B cell (primary cell): Measurements from ENCODE around the gene SSU72. TPM values are rescaled to one million over a fixed set of nuclear protein-coding genes. Genes with fewer than 3 reads are reported as not detected.
"Not testable (repeated sequence)": the region's sequence is repeated elsewhere in the genome, so short reads cannot be mapped to it uniquely, and the experiment has no call there.

Experiments used
- ATAC-seq: fragments of 200-7000 bp; cut with Tn5 transposase; one replicate; pipeline ENCODE4 v1.10.0; 2021; ENCODE audit warnings: low read depth, mild to moderate bottlenecking, moderate number of reproducible peaks, moderate library complexity
- CTCF ChIA-PET: fragments of 350-600 bp; sonication (Branson Sonifier 250); formaldehyde crosslinking; loops from one replicate; lab custom pipeline; 2021; ENCODE audit warnings: antibody characterized with exemption, inconsistent platforms; lab: Charles Lee
- POLR2A ChIA-PET: fragments of 350-600 bp; sonication (Branson Sonifier 250); formaldehyde crosslinking; loops from one replicate; lab custom pipeline; 2021; ENCODE audit warnings: antibody characterized with exemption; lab: Charles Lee
- DNase-seq: peaks from one replicate; pipeline ENCODE4 v3.0.0; 2013
- H2AFZ ChIP-seq: 2 replicates; pipeline ENCODE4 v1.6.1; 2012; ENCODE audit warnings: mild to moderate bottlenecking, low read depth, low read length; ENCODE audit not compliant: insufficient read depth, poor library complexity, severe bottlenecking
- H3K27ac ChIP-seq, 2 donors: 1 replicate in 1 of 2; 2 replicates in 1 of 2; pipeline ENCODE4 v1.5.1; 2012 to 2013; ENCODE audit warnings: low read length in 2 of 2, mild to moderate bottlenecking in 2 of 2, moderate library complexity in 1 of 2
- H3K27me3 ChIP-seq, 4 experiments: fragments of 200-600 bp in 1 of 4; sonication (generic) in 1 of 4; replicated peaks in 1 of 4; 1 replicate in 2 of 4; 2 replicates in 2 of 4; pipeline versions ENCODE4 v1.6.1 to v1.7.0; 2013 to 2016; ENCODE audit warnings: low read length in 3 of 4, mild to moderate bottlenecking in 2 of 4, mixed read lengths in 1 of 4, moderate library complexity in 1 of 4; ENCODE audit not compliant: insufficient read depth in 4 of 4, control insufficient read depth in 3 of 4; ENCODE audit errors: control extremely low read depth in 1 of 4
- H3K36me3 ChIP-seq, 2 experiments: replicated peaks in 1 of 2; 1 replicate in 1 of 2; 2 replicates in 1 of 2; pipeline versions ENCODE4 v1.6.1 to v1.7.1; 2013; ENCODE audit warnings: low read length in 1 of 2; ENCODE audit not compliant: insufficient read depth in 2 of 2, control insufficient read depth in 1 of 2; ENCODE audit errors: control extremely low read depth in 1 of 2, extremely low read depth in 1 of 2
- H3K4me1 ChIP-seq, 2 donors: fragments of 200-600 bp in 1 of 2; sonication (generic) in 1 of 2; 1 replicate in 1 of 2; 2 replicates in 1 of 2; pipeline versions ENCODE4 v1.5.1 to v1.6.1; 2013 to 2017; ENCODE audit warnings: low read length in 2 of 2; ENCODE audit not compliant: control insufficient read depth in 2 of 2, insufficient read depth in 2 of 2
- H3K4me2 ChIP-seq: replicated peaks from 2 replicates; pipeline ENCODE3; 2012; ENCODE audit warnings: mild to moderate bottlenecking, low read depth, low read length; ENCODE audit not compliant: poor library complexity, severe bottlenecking
- H3K4me3 ChIP-seq, 5 experiments: fragments of 200-600 bp in 1 of 5; sonication (generic) in 1 of 5; 1 replicate in 3 of 5; 2 replicates in 2 of 5; pipeline versions ENCODE4 v1.5.1 to v1.7.0; 2011 to 2016; ENCODE audit warnings: low read length in 4 of 5, mild to moderate bottlenecking in 4 of 5, low read depth in 2 of 5, control low read depth in 1 of 5, moderate library complexity in 1 of 5; ENCODE audit not compliant: insufficient read depth in 1 of 5; ENCODE audit errors: control extremely low read depth in 1 of 5, extremely low read depth in 1 of 5
- H3K79me2 ChIP-seq: fragments of 200-600 bp; sonication (generic); one replicate; pipeline ENCODE4 v1.6.0; 2016; ENCODE audit warnings: low read length; ENCODE audit not compliant: control insufficient read depth, insufficient read depth
- H3K9ac ChIP-seq: fragments of 200-600 bp; sonication (generic); 2 replicates; pipeline ENCODE4 v1.6.1; 2017; ENCODE audit warnings: mild to moderate bottlenecking, low read length, moderate library complexity
- H3K9me3 ChIP-seq, 3 donors: one replicate each; pipeline versions ENCODE4 v1.6.1 to v1.7.1; 2013; ENCODE audit warnings: low read length in 2 of 3; ENCODE audit not compliant: control insufficient read depth in 2 of 3, insufficient read depth in 1 of 3; ENCODE audit errors: control extremely low read depth in 1 of 3
- H4K20me1 ChIP-seq: 2 replicates; pipeline ENCODE4 v1.6.0; 2012; ENCODE audit warnings: mild to moderate bottlenecking, low read length; ENCODE audit not compliant: insufficient read depth, control insufficient read depth, poor library complexity, severe bottlenecking
- H3K27ac Mint-ChIP-seq: one replicate; pipeline ENCODE4 v1.8.0; 2021; ENCODE audit warnings: mixed read lengths
- H3K27me3 Mint-ChIP-seq: one replicate; pipeline ENCODE4 v1.8.0; 2021; ENCODE audit warnings: mixed read lengths
- H3K4me1 Mint-ChIP-seq: one replicate; pipeline ENCODE4 v1.8.0; 2021; ENCODE audit warnings: mixed read lengths
- H3K4me3 Mint-ChIP-seq: one replicate; pipeline ENCODE4 v1.8.0; 2021; ENCODE audit warnings: mixed read lengths
- H3K9me3 Mint-ChIP-seq: one replicate; pipeline ENCODE4 v1.8.0; 2022; ENCODE audit warnings: mixed read lengths; ENCODE audit not compliant: insufficient read depth
- WGBS: methylation state at CpG from one replicate; pipeline ENCODE4 v1.1.5; 2013; ENCODE audit warnings: missing lambda C conversion rate; ENCODE audit not compliant: insufficient coverage; 5-methylcytosine and 5-hydroxymethylcytosine counted together
- intact Hi-C: fragments of 100-400 bp; cut with micrococcal nuclease; formaldehyde crosslinking; loops from one replicate; pipeline ENCODE4 v1.10.0; 2022
- polyA plus RNA-seq: library from polyadenylated mRNA; depleted of rRNA; stranded (reverse); fragments of >200 nt; gene quantifications from 2 replicates; pipeline ENCODE4 v1.2.3, GENCODE V29; 2012
- total RNA-seq, 2 donors: library from RNA; stranded (reverse); fragments of 120-200 nt in 1 of 2; gene quantifications; 1 replicate in 1 of 2; 2 replicates in 1 of 2; pipeline versions ENCODE4 v1.2.3 to v1.2.4, GENCODE V29; 2013 to 2022

The SSU72 gene
- total and polyA plus RNA-seq, 2 donors (not counting 1 experiment from before 2014, with no cell fraction given): 86.8 to 112 TPM

DNA sequence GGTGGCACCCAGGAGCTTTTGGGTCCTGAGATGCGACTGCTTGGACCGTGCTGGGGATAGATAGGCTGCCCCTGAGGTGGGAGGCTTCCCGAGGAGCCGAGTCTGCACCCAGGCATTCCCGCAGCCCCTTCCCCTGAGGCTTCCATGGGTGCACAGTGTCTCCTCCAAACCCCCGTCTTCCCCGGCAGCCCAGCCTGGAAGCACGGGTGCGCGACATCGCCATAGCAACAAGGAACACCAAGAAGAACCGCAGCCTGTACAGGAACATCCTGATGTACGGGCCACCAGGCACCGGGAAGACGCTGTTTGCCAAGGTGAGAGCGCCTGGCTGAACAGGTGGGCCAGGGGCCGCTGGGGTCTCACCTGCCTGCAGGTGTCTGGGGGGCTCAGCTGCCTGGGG lies 51.0 kb downstream of the SSU72 start:
- H3K27ac ChIP-seq, ATAC-seq, H3K4me1 Mint-ChIP-seq, CTCF ChIA-PET, H3K4me2 ChIP-seq, H3K9me3 ChIP-seq, H3K4me3 Mint-ChIP-seq, H4K20me1 ChIP-seq, H3K4me3 ChIP-seq, DNase-seq, H3K27me3 Mint-ChIP-seq, H3K79me2 ChIP-seq, H3K27me3 ChIP-seq, H3K4me1 ChIP-seq, H2AFZ ChIP-seq, intact Hi-C loops, POLR2A ChIA-PET, H3K36me3 ChIP-seq, H3K9me3 Mint-ChIP-seq, H3K27ac Mint-ChIP-seq, H3K9ac ChIP-seq: not testable (repeated sequence)
- 95% methylated on average over 15 of the region's 17 CpGs for WGBS

GRCh38 chr1:1523226-1523625 lies 51.4 kb downstream of the SSU72 start:
- H3K79me2 ChIP-seq, H3K36me3 ChIP-seq, H3K4me3 Mint-ChIP-seq, H3K27me3 ChIP-seq, H3K4me1 Mint-ChIP-seq, H4K20me1 ChIP-seq, H3K27ac Mint-ChIP-seq, H3K9me3 ChIP-seq, ATAC-seq, H3K27ac ChIP-seq, DNase-seq, H3K27me3 Mint-ChIP-seq, H3K4me3 ChIP-seq, POLR2A ChIA-PET, H3K4me1 ChIP-seq, H2AFZ ChIP-seq, H3K9ac ChIP-seq, intact Hi-C loops, CTCF ChIA-PET, H3K9me3 Mint-ChIP-seq, H3K4me2 ChIP-seq: not testable (repeated sequence)
- 96% methylated on average over 22 of the region's 31 CpGs for WGBS

DNA sequence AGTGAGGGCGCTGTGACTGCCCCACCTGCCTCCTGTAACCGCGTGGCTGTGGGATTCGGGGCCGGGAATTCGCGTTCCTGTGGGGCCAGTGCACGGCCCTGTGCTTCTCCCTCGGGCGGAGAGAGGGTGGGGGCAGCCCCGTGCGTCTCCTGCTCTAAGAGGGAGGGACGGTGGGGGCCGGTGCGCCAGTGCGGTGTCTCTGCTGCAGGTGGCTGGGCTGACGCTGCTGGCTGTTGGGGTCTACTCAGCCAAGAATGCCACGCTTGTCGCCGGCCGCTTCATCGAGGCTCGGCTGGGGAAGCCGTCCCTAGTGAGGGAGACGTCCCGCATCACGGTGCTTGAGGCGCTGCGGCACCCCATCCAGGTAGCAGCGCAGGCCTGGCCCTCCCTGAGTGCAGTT lies 52.1 kb downstream of the SSU72 start:
- WGBS: 97% methylated on average over 14 of the region's 30 CpGs
- H3K27ac Mint-ChIP-seq, H3K4me1 ChIP-seq, CTCF ChIA-PET, ATAC-seq, H3K9me3 Mint-ChIP-seq, H3K4me3 Mint-ChIP-seq, H4K20me1 ChIP-seq, H3K27me3 Mint-ChIP-seq, intact Hi-C loops, H3K27ac ChIP-seq, H3K4me2 ChIP-seq, H3K9me3 ChIP-seq, POLR2A ChIA-PET, H3K9ac ChIP-seq, H3K27me3 ChIP-seq, DNase-seq, H2AFZ ChIP-seq, H3K4me1 Mint-ChIP-seq, H3K4me3 ChIP-seq, H3K79me2 ChIP-seq: not testable (repeated sequence)
- peaks cover 1 to 12% of the 10 kb centered on the region in 2 experiments for H3K36me3 ChIP-seq
